ENCODE measurements around the gene PTPRM. TPM values are rescaled to one million over a fixed set of nuclear protein-coding genes. Genes with fewer than 3 reads are reported as not detected.

The PTPRM gene
- polyA plus RNA-seq, 1 of the 3 experiments (the other 2 are of a cell fraction), result 16.0 TPM

DNA sequence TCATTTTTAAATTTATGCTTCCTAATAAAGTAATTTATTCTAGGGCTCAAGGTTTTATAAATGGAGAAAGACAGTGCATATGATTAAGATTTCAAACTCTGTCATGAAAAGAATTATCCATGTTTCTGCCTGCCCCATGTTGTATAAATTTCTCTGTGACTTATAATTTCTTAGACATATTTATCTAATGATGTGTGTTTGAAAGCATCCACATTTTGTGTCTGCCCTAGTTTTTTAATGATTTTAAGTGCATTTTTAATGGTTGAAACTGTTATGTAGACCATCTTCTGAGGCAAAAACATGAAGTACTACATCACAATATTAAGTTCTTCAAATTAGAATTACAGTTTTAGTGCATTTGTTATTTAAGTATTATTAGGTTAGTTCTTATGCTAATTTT is 71.2 kb downstream of the PTPRM start:
- Histone ChIP-seq H3K36me3 (replicated peaks in 1 of 2; ENCODE audit: control insufficient read depth in 1 of 2, insufficient read depth in 2 of 2, low read length in 1 of 2) (no peaks in the 10 kb centered on the region), H3K79me2 (ENCODE audit: insufficient read depth) (no peaks in the 10 kb centered on the region), H4K20me1 (ENCODE audit: insufficient read depth) (no peaks in the 10 kb centered on the region), H3K4me3 (ENCODE audit: low read depth in 2 of 2, low read length in 1 of 2) (no peak overlapping the region), H3K9me3 (no peaks in the 10 kb centered on the region), H3K9me2 (no peaks in the 10 kb centered on the region), H2AFZ (ENCODE audit: low read depth) (no peak overlapping the region), H3K4me2 (no peak overlapping the region), H3K4me1 (ENCODE audit: control insufficient read depth in 1 of 2, insufficient read depth in 2 of 2, low read depth in 1 of 2, low read length in 1 of 2) (no peaks in the 10 kb centered on the region; a peak in 1 of 4 replicates), H3K27ac (ENCODE audit: low read depth in 2 of 2, low read length in 1 of 2) (no peak overlapping the region), H3F3A (replicated peaks; ENCODE audit: insufficient read depth) (no peaks in the 10 kb centered on the region), H3K9ac (no peak overlapping the region), H3K27me3 (ENCODE audit: insufficient read depth) (no peaks in the 10 kb centered on the region)
- no peak for DNase-seq
- POLR2A ChIA-PET, result no interaction called here
- CTCF ChIA-PET, result no interaction called here
- TF ChIP-seq SIN3A (IDR thresholded peaks at IDR 0.05; ENCODE audit: borderline replicate concordance, low read depth, low read length), result no peak
- no peak for TF ChIP-seq JUND (IDR thresholded peaks at IDR 0.05)
- no peak for TF ChIP-seq TEAD4 (IDR thresholded peaks at IDR 0.05; ENCODE audit: borderline replicate concordance, insufficient read depth)
- TF ChIP-seq ELF1 (IDR thresholded peaks at IDR 0.05), result no peak
- no peak for TF ChIP-seq TAF1 (IDR thresholded peaks at IDR 0.05; ENCODE audit: borderline replicate concordance, low read depth, low read length)
- TF ChIP-seq, protein P1, sequence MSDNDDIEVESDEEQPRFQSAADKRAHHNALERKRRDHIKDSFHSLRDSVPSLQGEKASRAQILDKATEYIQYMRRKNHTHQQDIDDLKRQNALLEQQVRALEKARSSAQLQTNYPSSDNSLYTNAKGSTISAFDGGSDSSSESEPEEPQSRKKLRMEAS (IDR thresholded peaks at IDR 0.05; ENCODE audit: low read depth), result no peak
- no peak for TF ChIP-seq YY1 (IDR thresholded peaks at IDR 0.05; ENCODE audit: low read depth)
- TF ChIP-seq, protein P2, sequence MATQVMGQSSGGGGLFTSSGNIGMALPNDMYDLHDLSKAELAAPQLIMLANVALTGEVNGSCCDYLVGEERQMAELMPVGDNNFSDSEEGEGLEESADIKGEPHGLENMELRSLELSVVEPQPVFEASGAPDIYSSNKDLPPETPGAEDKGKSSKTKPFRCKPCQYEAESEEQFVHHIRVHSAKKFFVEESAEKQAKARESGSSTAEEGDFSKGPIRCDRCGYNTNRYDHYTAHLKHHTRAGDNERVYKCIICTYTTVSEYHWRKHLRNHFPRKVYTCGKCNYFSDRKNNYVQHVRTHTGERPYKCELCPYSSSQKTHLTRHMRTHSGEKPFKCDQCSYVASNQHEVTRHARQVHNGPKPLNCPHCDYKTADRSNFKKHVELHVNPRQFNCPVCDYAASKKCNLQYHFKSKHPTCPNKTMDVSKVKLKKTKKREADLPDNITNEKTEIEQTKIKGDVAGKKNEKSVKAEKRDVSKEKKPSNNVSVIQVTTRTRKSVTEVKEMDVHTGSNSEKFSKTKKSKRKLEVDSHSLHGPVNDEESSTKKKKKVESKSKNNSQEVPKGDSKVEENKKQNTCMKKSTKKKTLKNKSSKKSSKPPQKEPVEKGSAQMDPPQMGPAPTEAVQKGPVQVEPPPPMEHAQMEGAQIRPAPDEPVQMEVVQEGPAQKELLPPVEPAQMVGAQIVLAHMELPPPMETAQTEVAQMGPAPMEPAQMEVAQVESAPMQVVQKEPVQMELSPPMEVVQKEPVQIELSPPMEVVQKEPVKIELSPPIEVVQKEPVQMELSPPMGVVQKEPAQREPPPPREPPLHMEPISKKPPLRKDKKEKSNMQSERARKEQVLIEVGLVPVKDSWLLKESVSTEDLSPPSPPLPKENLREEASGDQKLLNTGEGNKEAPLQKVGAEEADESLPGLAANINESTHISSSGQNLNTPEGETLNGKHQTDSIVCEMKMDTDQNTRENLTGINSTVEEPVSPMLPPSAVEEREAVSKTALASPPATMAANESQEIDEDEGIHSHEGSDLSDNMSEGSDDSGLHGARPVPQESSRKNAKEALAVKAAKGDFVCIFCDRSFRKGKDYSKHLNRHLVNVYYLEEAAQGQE (IDR thresholded peaks at IDR 0.05; ENCODE audit: low read depth, low read length), result no peak
- no peak for TF ChIP-seq MEF2A (IDR thresholded peaks at IDR 0.05; ENCODE audit: borderline replicate concordance, low read depth)
- no peak for TF ChIP-seq FOXM1 (IDR thresholded peaks at IDR 0.05; ENCODE audit: low read depth)
- TF ChIP-seq RAD21 (IDR thresholded peaks at IDR 0.05; ENCODE audit: low read length), result no peak

DNA sequence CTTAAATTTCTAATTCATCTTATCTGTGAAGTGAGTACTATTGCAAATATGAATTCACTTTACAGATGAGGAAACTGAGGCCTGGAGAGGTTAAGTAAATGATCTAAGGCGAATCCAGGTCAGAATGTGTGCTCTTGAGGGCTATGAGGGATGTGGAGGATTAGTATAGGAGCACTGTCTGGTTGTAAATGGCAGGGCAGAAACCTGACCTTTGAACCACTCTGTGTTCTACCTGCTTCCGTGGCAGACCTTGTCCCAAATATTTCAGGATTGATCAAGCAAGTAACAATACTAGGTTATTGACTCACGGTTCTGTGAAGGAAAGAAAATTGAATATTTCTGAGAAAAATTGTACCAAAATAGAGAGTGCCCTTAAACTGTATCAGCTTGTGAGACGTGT is 74.7 kb downstream of the PTPRM start:
- POLR2A ChIA-PET, result no interaction called here
- no peak overlapping the region for H3K27ac ChIP-seq (ENCODE audit: low read depth in 2 of 2, low read length in 1 of 2)
- DNase-seq, result no peak
- no peaks in the 10 kb centered on the region for H3K79me2 ChIP-seq (ENCODE audit: insufficient read depth)
- peaks cover 0 to 7% of the 10 kb centered on the region in 2 experiments; a peak in 2 of 4 replicates for H3K4me1 ChIP-seq (ENCODE audit: control insufficient read depth in 1 of 2, insufficient read depth in 2 of 2, low read depth in 1 of 2, low read length in 1 of 2)
- CTCF ChIA-PET, result no interaction called here
- H3K9me3 ChIP-seq, result no peaks in the 10 kb centered on the region
- H2AFZ ChIP-seq (ENCODE audit: low read depth), result no peak overlapping the region
- 44% methylated on average over 4 of the region's 4 CpGs for WGBS (ENCODE audit: low lambda C conversion rate)
- H3K27me3 ChIP-seq (ENCODE audit: insufficient read depth), result no peaks in the 10 kb centered on the region
- no peaks in the 10 kb centered on the region for H3F3A ChIP-seq (replicated peaks; ENCODE audit: insufficient read depth)
- H3K36me3 ChIP-seq (replicated peaks in 1 of 2; ENCODE audit: control insufficient read depth in 1 of 2, insufficient read depth in 2 of 2, low read length in 1 of 2), result no peaks in the 10 kb centered on the region
- H4K20me1 ChIP-seq (ENCODE audit: insufficient read depth), result no peaks in the 10 kb centered on the region
- no peak overlapping the region for H3K9ac ChIP-seq
- no peak overlapping the region for H3K4me2 ChIP-seq
- H3K9me2 ChIP-seq, result no peaks in the 10 kb centered on the region
- no peak overlapping the region for H3K4me3 ChIP-seq (ENCODE audit: low read depth in 2 of 2, low read length in 1 of 2)
- TF ChIP-seq POLR2AphosphoS5 (IDR thresholded peaks at IDR 0.05; ENCODE audit: low read depth, low read length) (no peak), CHD2 (IDR thresholded peaks at IDR 0.05; ENCODE audit: low read length, partially characterized antibody) (no peak), NRF1 (IDR thresholded peaks at IDR 0.05; ENCODE audit: low read depth, low read length) (no peak), RAD21 (IDR thresholded peaks at IDR 0.05; ENCODE audit: low read length) (no peak), MEF2A (IDR thresholded peaks at IDR 0.05; ENCODE audit: borderline replicate concordance, low read depth) (no peak), FOXM1 (IDR thresholded peaks at IDR 0.05; ENCODE audit: low read depth) (no peak), SIN3A (IDR thresholded peaks at IDR 0.05; ENCODE audit: borderline replicate concordance, low read depth, low read length) (no peak), EZH2phosphoT487 (IDR thresholded peaks at IDR 0.05; ENCODE audit: borderline replicate concordance, low read depth) (no peak)
- TF ChIP-seq, protein P3, sequence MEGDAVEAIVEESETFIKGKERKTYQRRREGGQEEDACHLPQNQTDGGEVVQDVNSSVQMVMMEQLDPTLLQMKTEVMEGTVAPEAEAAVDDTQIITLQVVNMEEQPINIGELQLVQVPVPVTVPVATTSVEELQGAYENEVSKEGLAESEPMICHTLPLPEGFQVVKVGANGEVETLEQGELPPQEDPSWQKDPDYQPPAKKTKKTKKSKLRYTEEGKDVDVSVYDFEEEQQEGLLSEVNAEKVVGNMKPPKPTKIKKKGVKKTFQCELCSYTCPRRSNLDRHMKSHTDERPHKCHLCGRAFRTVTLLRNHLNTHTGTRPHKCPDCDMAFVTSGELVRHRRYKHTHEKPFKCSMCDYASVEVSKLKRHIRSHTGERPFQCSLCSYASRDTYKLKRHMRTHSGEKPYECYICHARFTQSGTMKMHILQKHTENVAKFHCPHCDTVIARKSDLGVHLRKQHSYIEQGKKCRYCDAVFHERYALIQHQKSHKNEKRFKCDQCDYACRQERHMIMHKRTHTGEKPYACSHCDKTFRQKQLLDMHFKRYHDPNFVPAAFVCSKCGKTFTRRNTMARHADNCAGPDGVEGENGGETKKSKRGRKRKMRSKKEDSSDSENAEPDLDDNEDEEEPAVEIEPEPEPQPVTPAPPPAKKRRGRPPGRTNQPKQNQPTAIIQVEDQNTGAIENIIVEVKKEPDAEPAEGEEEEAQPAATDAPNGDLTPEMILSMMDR (IDR thresholded peaks at IDR 0.05), result no peak
- TF ChIP-seq, protein P4, sequence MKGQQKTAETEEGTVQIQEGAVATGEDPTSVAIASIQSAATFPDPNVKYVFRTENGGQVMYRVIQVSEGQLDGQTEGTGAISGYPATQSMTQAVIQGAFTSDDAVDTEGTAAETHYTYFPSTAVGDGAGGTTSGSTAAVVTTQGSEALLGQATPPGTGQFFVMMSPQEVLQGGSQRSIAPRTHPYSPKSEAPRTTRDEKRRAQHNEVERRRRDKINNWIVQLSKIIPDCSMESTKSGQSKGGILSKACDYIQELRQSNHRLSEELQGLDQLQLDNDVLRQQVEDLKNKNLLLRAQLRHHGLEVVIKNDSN (IDR thresholded peaks at IDR 0.05; ENCODE audit: borderline replicate concordance, low read depth), result no peak
- TF ChIP-seq, protein P5, sequence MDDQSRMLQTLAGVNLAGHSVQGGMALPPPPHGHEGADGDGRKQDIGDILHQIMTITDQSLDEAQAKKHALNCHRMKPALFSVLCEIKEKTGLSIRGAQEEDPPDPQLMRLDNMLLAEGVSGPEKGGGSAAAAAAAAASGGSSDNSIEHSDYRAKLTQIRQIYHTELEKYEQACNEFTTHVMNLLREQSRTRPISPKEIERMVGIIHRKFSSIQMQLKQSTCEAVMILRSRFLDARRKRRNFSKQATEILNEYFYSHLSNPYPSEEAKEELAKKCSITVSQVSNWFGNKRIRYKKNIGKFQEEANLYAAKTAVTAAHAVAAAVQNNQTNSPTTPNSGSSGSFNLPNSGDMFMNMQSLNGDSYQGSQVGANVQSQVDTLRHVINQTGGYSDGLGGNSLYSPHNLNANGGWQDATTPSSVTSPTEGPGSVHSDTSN (IDR thresholded peaks at IDR 0.05), result no peak
